ENCODE results near the gene SART1. TPM values are rescaled to one million over a fixed set of nuclear protein-coding genes. Genes with fewer than 3 reads are reported as not detected.
A peak's percentile ranks its signal among the peaks of the same experiment; 100 is the strongest.
"Not testable (repeated sequence)": the region's sequence is repeated elsewhere in the genome, so short reads cannot be mapped to it uniquely, and the experiment has no call there.

SART1 gene
- total RNA-seq, 1 experiment from 2014 or later, result 74.6 TPM

- no peak overlapping the region for H3K4me3 ChIP-seq
- no peaks in the 10 kb centered on the region for H3K27me3 ChIP-seq (ENCODE audit: insufficient read depth, low read depth)
- no peaks in the 10 kb centered on the region for H3K9me2 ChIP-seq (ENCODE audit: insufficient read depth)
- ChIA-PET POLR2A (ENCODE audit: unreplicated experiment) (no interaction called here), CTCF (interaction anchor here (1.1 kb wide), 1 partner anchor 14 kb away, joined by 3 read pairs; no protein-coding TSS in a partner anchor)
- H3K4me2 ChIP-seq, result 0 out of 2 replicates have a peak overlapping the region, but pooled peaks have one; percentile 18
- no TSS peak for BruUV-seq (replicated peaks)
- no peak for DNase-seq
- H3K36me3 ChIP-seq (ENCODE audit: low read depth), result peaks cover 12% of the 10 kb centered on the region; the same call in 1 of the 2 replicates
- no peaks in the 10 kb centered on the region for H4K20me1 ChIP-seq (ENCODE audit: insufficient read depth)
- H3K9me3 ChIP-seq (ENCODE audit: insufficient read depth, low read depth), result no peaks in the 10 kb centered on the region
- intact Hi-C loops (cut with micrococcal nuclease; ENCODE audit: unreplicated experiment), result no loop called here
- peaks cover 19% of the 10 kb centered on the region for H3K79me2 ChIP-seq (ENCODE audit: low read depth)
- H3K27ac ChIP-seq, result no peak overlapping the region
- no peak overlapping the region for H2AFZ ChIP-seq
- H3K4me1 ChIP-seq (replicated peaks; ENCODE audit: insufficient read depth), result peaks cover 38% of the 10 kb centered on the region
- peaks cover 68% of the 10 kb centered on the region for H3F3A ChIP-seq (ENCODE audit: insufficient read depth, low read depth)
- TF ChIP-seq EZH2 (IDR thresholded peaks at IDR 0.05; ENCODE audit: low read depth), result no peak
- no peak for TF ChIP-seq CTCF (conservative IDR thresholded peaks at IDR 0.05)
Measured at GRCh38 chr11:66008095-66008467, 46.5 kb downstream of the SART1 start.

GRCh38 chr11:66008468-66009101 lies 47.1 kb downstream of the SART1 start:
- Histone ChIP-seq H3K9me2 (ENCODE audit: insufficient read depth) (no peaks in the 10 kb centered on the region), H2AFZ (no peak overlapping the region), H3K4me2 (0 out of 2 replicates have a peak overlapping the region, but pooled peaks have one; percentile 18), H3K4me3 (no peak overlapping the region), H3K4me1 (replicated peaks; ENCODE audit: insufficient read depth) (peaks cover 38% of the 10 kb centered on the region), H3K27me3 (ENCODE audit: insufficient read depth, low read depth) (no peaks in the 10 kb centered on the region), H3K79me2 (ENCODE audit: low read depth) (peaks cover 14% of the 10 kb centered on the region), H3K27ac (no peak overlapping the region), H3K9me3 (ENCODE audit: insufficient read depth, low read depth) (no peaks in the 10 kb centered on the region), H4K20me1 (ENCODE audit: insufficient read depth) (no peaks in the 10 kb centered on the region), H3K36me3 (ENCODE audit: low read depth) (peaks cover 12% of the 10 kb centered on the region; the same call in 1 of the 2 replicates), H3F3A (ENCODE audit: insufficient read depth, low read depth) (peaks cover 71% of the 10 kb centered on the region)
- peak in 1 of 2 experiments; percentile 57 for DNase-seq
- intact Hi-C loops (cut with micrococcal nuclease; ENCODE audit: unreplicated experiment), result no loop called here
- TF ChIP-seq CTCF (conservative IDR thresholded peaks at IDR 0.05) (no peak), EZH2 (IDR thresholded peaks at IDR 0.05; ENCODE audit: low read depth) (no peak)
- POLR2A ChIA-PET (ENCODE audit: unreplicated experiment), result interaction anchor here (0.6 kb wide), 1 partner anchor 338 kb away, joined by 4 read pairs; no protein-coding TSS in a partner anchor
- no TSS peak for BruUV-seq (replicated peaks)
- CTCF ChIA-PET, result interaction anchor here (0.7 to 1.1 kb wide), 2 partner anchors 14 to 167 kb away, joined by 3 read pairs; no protein-coding TSS in a partner anchor

- H3K4me2 ChIP-seq; H3K79me2 ChIP-seq (ENCODE audit: low read depth); BruUV-seq (replicated peaks); H3K36me3 ChIP-seq (ENCODE audit: low read depth); CTCF ChIA-PET; H3K9me3 ChIP-seq (ENCODE audit: insufficient read depth, low read depth); H3K27ac ChIP-seq; H3K9me2 ChIP-seq (ENCODE audit: insufficient read depth); H4K20me1 ChIP-seq (ENCODE audit: insufficient read depth); POLR2A ChIA-PET (ENCODE audit: unreplicated experiment); H2AFZ ChIP-seq; H3K4me3 ChIP-seq; DNase-seq; H3K27me3 ChIP-seq (ENCODE audit: insufficient read depth, low read depth): not testable (repeated sequence)
- peaks cover 66% of the 10 kb centered on the region for H3F3A ChIP-seq (ENCODE audit: insufficient read depth, low read depth)
- intact Hi-C loops (cut with micrococcal nuclease; ENCODE audit: unreplicated experiment), result loop anchor here (5.0 kb wide), 4 partner anchors 257 to 453 kb away; partner anchors contain the start of genes FAM89B, LTBP3, RAB1B and ZNRD2
- peaks cover 51% of the 10 kb centered on the region for H3K4me1 ChIP-seq (replicated peaks; ENCODE audit: insufficient read depth)
Measured at GRCh38 chr11:66010036-66010435, 48.5 kb downstream of the SART1 start.

All from PC-9 (cell line).